Adrenal gland (tissue), 5 donors: ENCODE data around the gene PLXDC2.

Experiments
- CTCF ChIP-seq, 6 experiments: fragments of 450-650 bp in 4 of 6; fragments of 200-600 bp in 2 of 6; sonication (generic) in 1 of 6; IDR thresholded peaks; 1 replicate in 5 of 6; 2 replicates in 1 of 6; pipeline versions ENCODE4 v1.5.1 to v1.8.0; 2016 to 2021; ENCODE audit warnings: antibody characterized with exemption in 6 of 6, mild to moderate bottlenecking in 2 of 6, moderate library complexity in 1 of 6
- POLR2A ChIP-seq, 2 donors: fragments of 450-650 bp; IDR thresholded peaks; one replicate each; pipeline ENCODE4 v1.6.1; 2017; ENCODE audit warnings: antibody characterized with exemption in 2 of 2, mild to moderate bottlenecking in 2 of 2, moderate library complexity in 1 of 2
- donor health status: DM: no; HTN: no; CAD: no.

GRCh38 chr10:19845503-19846368, 29.5 kb downstream of the PLXDC2 start:
- no peak for TF ChIP-seq CTCF (IDR thresholded peaks at IDR 0.05)
- TF ChIP-seq POLR2A (IDR thresholded peaks at IDR 0.05), result no peak
